ENCODE data around the gene C5AR1.

DNA sequence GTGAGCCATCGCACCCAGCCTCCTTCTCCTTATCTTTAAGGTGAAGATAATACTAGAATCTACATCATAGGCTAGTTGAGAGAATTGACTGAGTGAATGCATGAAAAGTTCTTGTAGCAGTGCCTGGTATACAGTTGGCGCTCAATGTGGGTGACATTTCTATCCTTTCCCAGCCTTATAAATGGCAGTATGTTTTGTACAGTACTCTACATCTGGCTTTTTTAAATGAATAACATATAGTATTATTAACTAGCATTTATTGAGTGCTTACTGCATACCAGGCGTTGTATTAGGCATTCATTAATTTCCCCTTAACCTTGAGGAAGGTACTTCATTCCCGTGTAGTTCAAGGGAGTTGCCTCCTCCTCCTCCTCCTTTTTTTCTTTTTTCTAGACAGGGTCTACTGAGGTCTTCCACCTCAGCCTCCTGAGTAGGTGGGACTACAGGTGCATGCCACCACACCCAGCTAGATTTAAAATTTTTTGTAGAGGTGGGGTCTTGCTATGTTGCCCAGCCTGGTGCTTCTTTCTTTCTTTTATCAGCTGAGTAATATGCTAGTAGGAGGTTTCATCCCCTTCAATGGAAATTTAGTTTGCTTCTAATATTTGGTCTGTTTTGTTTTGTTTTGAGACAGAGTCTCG, 2.8 kb downstream of the C5AR1 start:
- TF ChIP-seq, protein P1, sequence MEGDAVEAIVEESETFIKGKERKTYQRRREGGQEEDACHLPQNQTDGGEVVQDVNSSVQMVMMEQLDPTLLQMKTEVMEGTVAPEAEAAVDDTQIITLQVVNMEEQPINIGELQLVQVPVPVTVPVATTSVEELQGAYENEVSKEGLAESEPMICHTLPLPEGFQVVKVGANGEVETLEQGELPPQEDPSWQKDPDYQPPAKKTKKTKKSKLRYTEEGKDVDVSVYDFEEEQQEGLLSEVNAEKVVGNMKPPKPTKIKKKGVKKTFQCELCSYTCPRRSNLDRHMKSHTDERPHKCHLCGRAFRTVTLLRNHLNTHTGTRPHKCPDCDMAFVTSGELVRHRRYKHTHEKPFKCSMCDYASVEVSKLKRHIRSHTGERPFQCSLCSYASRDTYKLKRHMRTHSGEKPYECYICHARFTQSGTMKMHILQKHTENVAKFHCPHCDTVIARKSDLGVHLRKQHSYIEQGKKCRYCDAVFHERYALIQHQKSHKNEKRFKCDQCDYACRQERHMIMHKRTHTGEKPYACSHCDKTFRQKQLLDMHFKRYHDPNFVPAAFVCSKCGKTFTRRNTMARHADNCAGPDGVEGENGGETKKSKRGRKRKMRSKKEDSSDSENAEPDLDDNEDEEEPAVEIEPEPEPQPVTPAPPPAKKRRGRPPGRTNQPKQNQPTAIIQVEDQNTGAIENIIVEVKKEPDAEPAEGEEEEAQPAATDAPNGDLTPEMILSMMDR (IDR thresholded peaks at IDR 0.05), result no peak
- TF ChIP-seq POLR2A (IDR thresholded peaks at IDR 0.05) (no peak), POLR2AphosphoS5 (IDR thresholded peaks at IDR 0.05) (no peak)

Measured in prostate gland (tissue), 2 donors.